CD4-positive, alpha-beta T cell treated with Interferon gamma for 1 hour (primary cell): ENCODE results near the gene PCBP3.
"Not testable (repeated sequence)": the region's sequence is repeated elsewhere in the genome, so short reads cannot be mapped to it uniquely, and the experiment has no call there.

Source experiments
- DNase-seq: peaks from one replicate; pipeline ENCODE4 v3.0.0-alpha.2; 2020

PCBP3 gene

GRCh38 chr21:45852386-45852785 is 208.9 kb downstream of the PCBP3 start:
- not testable (repeated sequence) for DNase-seq

- no peak for DNase-seq
Observed at GRCh38 chr21:45852886-45853400, 209.4 kb downstream of the PCBP3 start.

- no peak for DNase-seq
Observed at GRCh38 chr21:45853703-45854342, 210.3 kb downstream of the PCBP3 start.

GRCh38 chr21:45854690-45855247 is 211.2 kb downstream of the PCBP3 start:
- DNase-seq: no peak

DNA sequence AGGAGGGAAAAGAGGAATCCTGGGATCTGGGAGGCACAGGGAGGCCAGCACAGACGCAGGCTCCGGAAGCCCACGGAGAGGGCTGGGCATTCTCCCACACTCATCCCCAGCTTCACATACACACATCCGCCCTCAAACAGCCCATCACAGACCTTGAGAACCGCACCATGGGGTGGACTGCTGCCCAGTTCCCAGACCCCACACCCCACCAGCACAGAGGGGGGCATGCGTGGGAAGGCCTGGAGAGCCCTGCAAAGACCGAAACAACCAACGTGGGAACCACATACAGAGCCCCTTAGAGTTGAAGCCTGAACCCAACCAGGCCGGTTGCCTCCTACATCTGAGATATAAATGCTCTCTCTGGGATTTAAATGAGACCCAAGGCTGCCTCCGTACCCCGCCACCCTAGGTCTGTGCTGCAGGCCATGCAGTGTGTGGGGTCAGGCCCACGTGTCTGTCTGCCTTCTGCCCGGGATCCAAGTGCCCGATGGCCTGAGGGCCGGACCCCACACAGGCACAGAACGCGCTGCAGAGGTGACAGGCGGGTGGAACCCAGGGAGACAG is 211.8 kb downstream of the PCBP3 start:
- DNase-seq: no peak

GRCh38 chr21:45856442-45856841 is 212.9 kb downstream of the PCBP3 start:
- no peak for DNase-seq

- DNase-seq: no peak
Observed at GRCh38 chr21:45856906-45857305, 213.4 kb downstream of the PCBP3 start.

DNA sequence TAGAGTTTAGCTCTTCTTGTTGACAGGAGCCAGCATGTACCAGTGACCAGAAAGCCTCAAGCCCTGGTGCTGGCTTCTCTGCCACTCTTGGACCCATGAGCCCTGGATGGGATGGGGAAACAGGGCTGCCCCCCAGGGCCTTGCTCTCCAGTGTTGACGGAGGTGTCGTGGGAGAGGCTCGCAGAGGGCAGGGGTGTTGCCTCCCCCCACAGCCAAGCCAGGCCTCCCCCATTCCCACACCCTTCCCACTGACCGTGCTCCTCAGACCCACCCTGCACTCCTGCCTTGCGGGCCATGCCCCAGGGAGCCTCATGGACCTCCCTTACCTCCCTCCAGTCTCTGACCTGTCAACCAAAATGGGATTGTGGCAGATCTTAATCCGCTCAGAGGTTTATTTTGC is 214.2 kb downstream of the PCBP3 start:
- no peak for DNase-seq

DNA sequence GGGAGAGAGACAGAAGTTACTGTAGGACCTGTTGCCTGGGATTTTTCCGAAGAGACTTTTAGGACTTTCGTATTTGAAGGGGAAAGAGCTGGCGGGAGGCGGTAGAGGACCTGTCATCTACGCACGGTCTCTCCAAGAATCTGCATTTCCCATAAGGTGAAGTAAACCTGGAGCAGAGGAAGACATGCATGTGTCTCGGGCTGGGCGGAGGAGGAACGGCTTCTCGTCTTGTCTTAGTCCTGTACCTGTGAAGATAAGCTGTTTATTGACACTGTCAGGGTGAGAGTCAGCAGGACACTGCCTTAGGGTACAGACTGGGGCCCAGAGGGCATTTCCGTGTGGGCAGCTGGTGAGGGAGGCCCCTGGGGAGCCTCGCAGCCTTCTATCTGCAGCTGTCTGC is 214.7 kb downstream of the PCBP3 start:
- DNase-seq: no peak

DNA sequence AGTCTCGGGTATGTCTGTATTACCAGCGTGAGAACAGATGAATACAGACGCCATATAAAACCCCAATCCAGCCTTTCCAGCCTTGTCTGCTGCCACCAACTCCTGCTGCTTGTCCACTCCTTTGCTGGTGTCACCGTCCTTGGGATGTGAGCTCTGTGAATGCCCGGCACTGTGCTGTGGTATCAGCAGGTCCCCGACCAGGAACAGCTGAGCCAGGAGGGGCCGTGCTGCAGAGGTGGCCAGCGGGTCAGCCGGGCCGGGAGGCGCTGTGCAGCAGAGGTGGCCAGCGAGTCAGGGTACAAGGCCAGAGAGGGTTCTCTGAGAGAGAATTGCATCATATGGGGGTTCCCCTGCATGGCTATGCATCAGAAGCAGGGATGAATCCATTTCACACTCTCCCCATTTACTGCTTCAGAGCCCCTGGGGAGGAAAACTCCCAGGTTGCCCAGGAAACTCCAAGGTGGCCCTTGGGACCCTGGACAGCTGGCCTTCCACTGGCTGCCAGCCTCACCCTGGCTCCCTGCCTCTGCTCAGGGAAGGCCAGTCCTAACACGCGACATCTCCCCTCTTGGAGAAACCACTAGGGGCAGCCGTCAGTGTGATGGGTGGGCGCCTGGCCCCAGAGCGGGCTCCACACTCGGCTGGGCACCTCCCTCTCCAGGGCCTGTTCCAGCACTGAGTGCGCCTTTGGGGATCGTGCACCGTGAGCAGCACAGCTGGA is 215.7 kb downstream of the PCBP3 start:
- DNase-seq: no peak

DNA sequence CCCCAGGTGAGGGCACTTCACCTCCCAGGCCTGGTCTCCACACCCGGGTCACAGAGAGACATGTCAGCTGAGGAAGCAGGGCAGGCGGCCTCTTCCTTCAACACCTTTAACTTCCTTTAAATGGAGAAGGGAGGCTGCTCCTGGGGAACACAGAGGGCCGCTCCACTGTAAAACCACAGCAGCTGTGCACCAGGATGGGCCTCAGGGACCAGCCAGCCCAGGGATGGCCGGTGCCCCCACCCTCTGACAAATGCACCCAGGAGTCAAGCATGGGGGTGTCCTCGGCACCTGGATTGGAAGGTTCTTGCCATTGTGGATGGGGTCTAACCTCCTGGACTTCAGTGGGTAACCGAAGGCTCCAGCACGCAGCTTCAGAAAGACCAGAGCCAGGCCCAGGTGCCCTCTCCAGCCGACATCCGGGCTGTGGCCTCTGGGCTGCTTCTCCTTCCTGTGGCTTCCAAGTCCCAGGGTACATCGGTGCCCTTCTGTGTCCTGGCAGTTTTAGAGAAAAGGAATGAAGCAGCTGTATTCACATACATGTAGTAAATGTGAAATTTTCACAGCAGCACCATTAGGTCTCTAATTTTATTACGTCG is 216.3 kb downstream of the PCBP3 start:
- DNase-seq: no peak

GRCh38 chr21:45860493-45861155 is 217.1 kb downstream of the PCBP3 start:
- DNase-seq: no peak

- DNase-seq: no peak
Observed at GRCh38 chr21:45861156-45861870, 217.8 kb downstream of the PCBP3 start.

DNA sequence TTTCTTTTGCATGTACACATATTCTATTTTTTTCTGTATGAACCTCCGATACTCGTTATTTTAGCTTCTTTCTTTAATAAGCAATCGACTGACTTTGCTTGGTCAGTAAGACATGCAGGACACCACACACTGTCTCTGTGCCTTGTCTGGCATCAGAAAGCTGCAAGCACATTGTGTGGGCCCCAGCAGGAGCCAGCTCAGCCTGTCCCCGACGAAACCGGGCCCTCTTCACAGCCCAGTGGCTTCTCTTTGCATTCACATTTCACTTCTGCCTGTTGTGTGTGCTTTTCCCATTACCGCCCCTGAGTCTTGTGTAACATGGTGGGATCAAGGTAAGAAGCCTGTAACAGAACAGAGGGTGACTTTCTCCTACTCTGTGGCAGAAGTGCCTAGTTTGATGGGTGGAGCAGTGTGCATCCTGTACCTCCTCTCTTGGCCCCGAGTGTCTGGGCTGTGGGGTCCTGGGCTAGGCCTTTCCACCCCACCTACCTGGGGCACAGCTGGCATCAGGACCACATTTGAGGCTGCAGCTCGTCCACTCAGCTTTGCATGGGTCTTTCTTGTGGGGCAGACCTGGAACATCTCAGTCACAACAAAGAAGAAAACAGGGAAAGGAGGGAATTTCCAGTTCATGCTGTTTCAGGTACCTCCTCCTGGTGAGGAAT is 219.2 kb downstream of the PCBP3 start:
- DNase-seq: no peak

- DNase-seq: no peak
Observed at GRCh38 chr21:45863267-45863666, 219.7 kb downstream of the PCBP3 start.

DNA sequence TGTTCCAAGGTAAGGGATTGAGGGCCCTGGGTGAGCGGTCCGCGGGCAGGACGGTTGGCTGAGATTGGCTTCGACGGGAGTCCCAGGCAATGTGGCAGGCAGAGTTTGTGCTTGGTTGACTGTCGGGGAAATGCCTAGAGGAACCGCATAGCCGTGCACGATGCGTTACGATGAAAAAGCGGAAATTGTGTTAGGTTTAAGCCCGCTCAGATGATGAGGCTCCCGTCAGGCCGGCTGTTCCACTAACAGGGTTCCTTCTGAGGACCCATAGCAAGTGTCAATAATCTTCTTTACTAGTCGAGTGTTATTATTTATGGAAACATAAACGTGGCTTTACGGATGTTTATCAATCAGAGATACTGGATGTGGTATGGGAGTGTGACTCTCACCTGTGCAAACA is 220.2 kb downstream of the PCBP3 start:
- DNase-seq: no peak

DNA sequence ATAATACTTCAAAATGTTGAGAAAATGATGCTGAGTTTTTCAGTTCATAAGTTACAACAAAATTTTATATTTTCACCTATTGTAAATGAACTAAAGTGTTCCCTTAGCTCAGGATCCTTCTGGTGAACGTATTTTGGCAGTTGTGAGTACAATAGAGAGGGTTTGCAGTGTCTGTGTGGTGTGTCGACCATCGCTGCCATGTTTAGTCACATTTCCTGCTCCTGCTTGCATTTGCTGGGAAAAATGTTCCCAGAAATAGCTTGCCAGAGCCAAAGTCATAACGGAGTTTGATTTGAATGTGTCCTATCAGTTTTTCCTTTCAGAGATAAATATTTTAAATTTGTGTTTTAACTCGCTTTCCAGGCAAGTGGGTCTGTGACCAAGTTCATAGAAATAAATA is 220.9 kb downstream of the PCBP3 start:
- DNase-seq: no peak

GRCh38 chr21:45865106-45865835 is 221.7 kb downstream of the PCBP3 start:
- DNase-seq: no peak

DNA sequence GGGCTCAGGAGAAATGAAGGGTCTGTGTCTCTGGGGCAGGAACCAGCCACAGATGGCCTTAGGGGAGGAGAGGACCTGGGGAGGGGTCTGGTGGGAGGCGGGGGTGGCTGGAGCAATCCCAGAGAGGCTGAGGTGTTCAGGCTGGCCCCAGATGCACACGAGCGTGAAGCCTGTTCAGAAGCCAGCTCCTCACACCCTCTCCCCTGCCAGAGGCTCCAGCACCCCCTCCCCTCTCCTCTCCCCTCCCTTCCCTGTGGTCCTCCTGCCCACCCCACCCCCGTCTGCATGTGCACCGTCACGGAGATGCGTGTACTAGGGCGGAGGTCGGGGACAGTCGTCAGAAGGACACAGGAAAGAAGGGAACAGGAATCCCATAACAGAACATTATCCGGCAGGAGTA is 223.0 kb downstream of the PCBP3 start:
- no peak for DNase-seq

GRCh38 chr21:45867041-45867666 is 223.6 kb downstream of the PCBP3 start:
- DNase-seq: no peak
